ENCODE data around the gene ARL17B. TPM values are rescaled to one million over a fixed set of nuclear protein-coding genes. Genes with fewer than 3 reads are reported as not detected.
"Not testable (repeated sequence)": the region's sequence is repeated elsewhere in the genome, so short reads cannot be mapped to it uniquely, and the experiment has no call there.

Gene ARL17B
- total RNA-seq, 1 experiment from 2014 or later, result 35.0 TPM

DNA sequence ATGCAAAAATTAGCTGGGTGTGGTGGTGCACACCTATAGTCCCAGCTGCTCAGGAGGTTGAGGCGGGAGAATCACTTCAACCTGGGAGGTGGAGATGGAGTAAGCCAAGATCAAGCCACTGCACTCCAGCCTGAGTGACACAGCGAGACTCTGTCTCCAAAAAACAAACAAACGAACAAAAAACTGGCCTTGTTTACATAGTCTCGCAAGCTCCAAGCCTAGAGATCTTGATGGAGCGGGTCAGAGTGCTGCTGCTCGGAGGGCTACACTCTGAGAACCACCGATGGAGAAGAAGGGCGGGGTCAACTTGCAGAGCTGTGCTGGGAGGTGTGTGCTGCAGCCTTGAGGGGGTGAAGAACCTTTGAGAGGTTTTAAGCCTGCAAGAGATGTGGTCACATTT is 130.2 kb downstream of the ARL17B start:
- DNase-seq; H3K4me2 ChIP-seq; H3F3A ChIP-seq (ENCODE audit: insufficient read depth, low read depth); H3K27me3 ChIP-seq (ENCODE audit: insufficient read depth, low read depth); H3K4me1 ChIP-seq (replicated peaks; ENCODE audit: insufficient read depth); H4K20me1 ChIP-seq (ENCODE audit: insufficient read depth); H3K9me2 ChIP-seq (ENCODE audit: insufficient read depth); H2AFZ ChIP-seq; H3K79me2 ChIP-seq (ENCODE audit: low read depth); H3K27ac ChIP-seq; H3K4me3 ChIP-seq; CTCF ChIA-PET; BruUV-seq (replicated peaks); H3K36me3 ChIP-seq (ENCODE audit: low read depth); intact Hi-C loops (cut with micrococcal nuclease; ENCODE audit: unreplicated experiment); POLR2A ChIA-PET (ENCODE audit: unreplicated experiment); H3K9me3 ChIP-seq (ENCODE audit: insufficient read depth, low read depth): not testable (repeated sequence)

DNA sequence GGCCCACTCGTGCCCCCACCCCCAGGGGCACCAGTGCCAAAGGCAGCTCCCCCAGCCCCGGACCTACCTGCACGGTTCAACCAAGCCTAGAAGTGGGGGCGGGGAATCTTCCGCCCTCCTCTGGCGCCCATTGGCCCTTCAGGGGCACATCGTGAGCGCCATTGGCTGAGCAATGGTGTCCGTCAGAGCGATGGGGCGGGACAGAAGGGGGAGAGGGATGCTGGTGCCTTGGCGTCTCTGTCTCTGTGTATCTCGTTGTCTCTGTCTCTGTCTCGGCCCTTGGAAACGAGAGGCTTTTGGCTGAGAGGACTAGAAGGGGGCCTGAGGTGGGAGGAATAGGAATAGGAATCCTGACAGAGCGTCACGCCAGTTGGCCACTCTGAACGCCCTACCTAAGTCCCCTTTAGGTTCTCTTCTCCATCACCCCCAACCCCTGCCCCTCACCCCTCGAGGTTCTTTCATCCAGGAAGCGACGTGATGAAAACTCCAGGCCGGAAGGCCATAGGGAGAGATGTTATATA is 136.2 kb downstream of the ARL17B start:
- intact Hi-C loops (cut with micrococcal nuclease; ENCODE audit: unreplicated experiment); H3K27ac ChIP-seq; POLR2A ChIA-PET (ENCODE audit: unreplicated experiment); CTCF ChIA-PET; H4K20me1 ChIP-seq (ENCODE audit: insufficient read depth); H3K9me2 ChIP-seq (ENCODE audit: insufficient read depth); H3K36me3 ChIP-seq (ENCODE audit: low read depth); H3K27me3 ChIP-seq (ENCODE audit: insufficient read depth, low read depth); H3K79me2 ChIP-seq (ENCODE audit: low read depth); BruUV-seq (replicated peaks); H3F3A ChIP-seq (ENCODE audit: insufficient read depth, low read depth); H3K9me3 ChIP-seq (ENCODE audit: insufficient read depth, low read depth); H3K4me1 ChIP-seq (replicated peaks; ENCODE audit: insufficient read depth): not testable (repeated sequence)
- Histone ChIP-seq H2AFZ (peak overlapping the region; percentile 75), H3K4me3 (peak overlapping the region; percentile 48), H3K4me2 (peak overlapping the region; percentile 54)
- peak; percentile 81 to 90 for DNase-seq

GRCh38 chr17:46224864-46225263 is 136.7 kb downstream of the ARL17B start:
- BruUV-seq (replicated peaks); H2AFZ ChIP-seq; H3K36me3 ChIP-seq (ENCODE audit: low read depth); H3F3A ChIP-seq (ENCODE audit: insufficient read depth, low read depth); H3K9me2 ChIP-seq (ENCODE audit: insufficient read depth); CTCF ChIA-PET; H4K20me1 ChIP-seq (ENCODE audit: insufficient read depth); DNase-seq; H3K27me3 ChIP-seq (ENCODE audit: insufficient read depth, low read depth); H3K27ac ChIP-seq; H3K9me3 ChIP-seq (ENCODE audit: insufficient read depth, low read depth); H3K79me2 ChIP-seq (ENCODE audit: low read depth); POLR2A ChIA-PET (ENCODE audit: unreplicated experiment); H3K4me1 ChIP-seq (replicated peaks; ENCODE audit: insufficient read depth); intact Hi-C loops (cut with micrococcal nuclease; ENCODE audit: unreplicated experiment): not testable (repeated sequence)
- H3K4me3 ChIP-seq, result peak overlapping the region; percentile 48
- peak overlapping the region; percentile 54; the same call in 1 of the 2 replicates for H3K4me2 ChIP-seq

Other genes with a start within 250 kb of the ARL17B start
- 42.6 and 52.5 TPM in 2 replicates for gene KANSL1, start 168.3 kb downstream of the ARL17B start, total RNA-seq (2021)
- 1.3 and 1.8 TPM in 2 replicates for gene LRRC37A, start 66.6 kb downstream of the ARL17B start, total RNA-seq (2021)
- 7.7 and 10.9 TPM in 2 replicates for gene LRRC37A2, start 150.7 kb upstream of the ARL17B start, total RNA-seq (2021)
- gene ARL17A, start 217.9 kb upstream of the ARL17B start, total RNA-seq (2021), result 26.1 and 41.9 TPM in 2 replicates
- 23.3 and 40.0 TPM in 2 replicates for gene NSF, start 228.9 kb upstream of the ARL17B start, total RNA-seq (2021)

Measured in PC-9 (cell line).